K562 (cell line): Measurements from ENCODE around the gene SSTR5. TPM values are rescaled to one million over a fixed set of nuclear protein-coding genes. Genes with fewer than 3 reads are reported as not detected.
A peak's percentile ranks its signal among the peaks of the same experiment; 100 is the strongest.

Source experiments
- CBX3 ChIP-seq, 2 experiments: IDR thresholded peaks; 1 replicate in 1 of 2; 2 replicates in 1 of 2; pipeline ENCODE4 v1.6.1; 2012; ENCODE audit warnings: inconsistent platforms in 2 of 2, low read length in 2 of 2, borderline replicate concordance in 1 of 2, control low read depth in 1 of 2
- DPF2 ChIP-seq: fragments of 450-650 bp; IDR thresholded peaks from 2 replicates; pipeline ENCODE4 v1.6.1; 2016
- ELF4 ChIP-seq: fragments of 450-650 bp; formaldehyde crosslinking; IDR thresholded peaks from 2 replicates; pipeline ENCODE4 v1.4.0; 2022; ENCODE audit warnings: missing genetic modification characterization
- ETS2 ChIP-seq: IDR thresholded peaks from 2 replicates; pipeline ENCODE4 v1.6.1; 2016; ENCODE audit warnings: borderline replicate concordance, missing genetic modification characterization, mild to moderate bottlenecking, moderate library complexity, missing compliant biosample characterization; ENCODE audit not compliant: poor library complexity, severe bottlenecking
- MTA2 ChIP-seq: fragments of 450-650 bp; IDR thresholded peaks from 2 replicates; pipeline ENCODE4 v1.6.1; 2016; ENCODE audit warnings: low read depth
- MXI1 ChIP-seq: IDR thresholded peaks from 2 replicates; pipeline ENCODE4 v1.6.1; 2011; ENCODE audit warnings: low read depth, mild to moderate bottlenecking, improper control_type of control experiment, low read length
- MYNN ChIP-seq, 2 experiments: sonication (generic); formaldehyde crosslinking in 1 of 2; IDR thresholded peaks; 2 replicates each; pipeline versions ENCODE4 v1.5.0 to v1.6.1; 2016 to 2020; ENCODE audit warnings: antibody characterized with exemption in 1 of 2, missing genetic modification reagents in 1 of 2
- NFE2 ChIP-seq: IDR thresholded peaks from 2 replicates; pipeline ENCODE4 v1.6.1; 2014; ENCODE audit warnings: antibody characterized with exemption, low read depth
- ZBTB26 ChIP-seq: fragments of 450-650 bp; formaldehyde crosslinking; IDR thresholded peaks from 2 replicates; pipeline ENCODE4 v1.4.0; 2022; ENCODE audit warnings: missing genetic modification characterization
- ZNF696 ChIP-seq: fragments of 250-450 bp; sonication (Bioruptor Pico); conservative IDR thresholded peaks from 2 replicates; pipeline ENCODE4 v1.4.0; 2020; ENCODE audit warnings: mild to moderate bottlenecking, moderate library complexity
- ZNF780A ChIP-seq: fragments of 250-450 bp; sonication (Bioruptor Pico); IDR thresholded peaks from 2 replicates; pipeline ENCODE4 v1.5.0; 2021; ENCODE audit warnings: mild to moderate bottlenecking
- polyA plus RNA-seq, 8 experiments: library from polyadenylated mRNA; depleted of rRNA in 4 of 8; stranded (reverse) in 5 of 8; unstranded in 3 of 8; fragments of >200 nt; fragmentation: Nextera tagmentation in 2 of 8; fragmentation: Illumina TruSeq in 1 of 8; extraction: Ambion mirVana in 2 of 8; extraction: Trizol in 1 of 8; gene quantifications; 2 replicates each; pipeline versions ENCODE4 v1.2.1 to v1.2.3, GENCODE V29; 2011 to 2014; ENCODE audit warnings: inconsistent platforms in 1 of 8, missing spikeins in 1 of 8
- total RNA-seq, 7 experiments: library from RNA; depleted of rRNA in 6 of 7; stranded (reverse); fragments of >200 nt in 6 of 7; fragmentation: Illumina TruSeq in 2 of 7; extraction: Trizol in 2 of 7; gene quantifications; 2 replicates each; pipeline versions ENCODE4 v1.2.1 to v1.2.3, GENCODE V29; 2011 to 2021; ENCODE audit warnings: low replicate concordance in 1 of 7
- TF ChIP-seq, protein P1 (sequence below): fragments of 250-450 bp; sonication (Bioruptor Pico); IDR thresholded peaks from 2 replicates; pipeline ENCODE4 v1.8.0; 2022; ENCODE audit warnings: inconsistent platforms, mild to moderate bottlenecking, moderate library complexity, borderline replicate concordance
- TF ChIP-seq, protein P2 (sequence below): sonication (generic); formaldehyde crosslinking; IDR thresholded peaks from 2 replicates; pipeline ENCODE4 v1.8.1; 2023; ENCODE audit warnings: missing genetic modification reagents, mild to moderate bottlenecking, borderline replicate concordance
- TF ChIP-seq, protein P3 (sequence below): fragments of 450-650 bp; formaldehyde crosslinking; IDR thresholded peaks from 2 replicates; pipeline ENCODE4 v1.4.0; 2022; ENCODE audit warnings: missing genetic modification characterization
- TF ChIP-seq, protein P4 (sequence below), 2 experiments: IDR thresholded peaks; 2 replicates each; pipeline ENCODE4 v1.6.1; 2012; ENCODE audit warnings: improper control_type of control experiment in 2 of 2, low read depth in 2 of 2, low read length in 2 of 2, borderline replicate concordance in 1 of 2

SSTR5 gene
- total and polyA plus RNA-seq, 9 of the 15 experiments (the other 6 are each of a cell fraction or from before 2014, with no cell fraction given): not detected

DNA sequence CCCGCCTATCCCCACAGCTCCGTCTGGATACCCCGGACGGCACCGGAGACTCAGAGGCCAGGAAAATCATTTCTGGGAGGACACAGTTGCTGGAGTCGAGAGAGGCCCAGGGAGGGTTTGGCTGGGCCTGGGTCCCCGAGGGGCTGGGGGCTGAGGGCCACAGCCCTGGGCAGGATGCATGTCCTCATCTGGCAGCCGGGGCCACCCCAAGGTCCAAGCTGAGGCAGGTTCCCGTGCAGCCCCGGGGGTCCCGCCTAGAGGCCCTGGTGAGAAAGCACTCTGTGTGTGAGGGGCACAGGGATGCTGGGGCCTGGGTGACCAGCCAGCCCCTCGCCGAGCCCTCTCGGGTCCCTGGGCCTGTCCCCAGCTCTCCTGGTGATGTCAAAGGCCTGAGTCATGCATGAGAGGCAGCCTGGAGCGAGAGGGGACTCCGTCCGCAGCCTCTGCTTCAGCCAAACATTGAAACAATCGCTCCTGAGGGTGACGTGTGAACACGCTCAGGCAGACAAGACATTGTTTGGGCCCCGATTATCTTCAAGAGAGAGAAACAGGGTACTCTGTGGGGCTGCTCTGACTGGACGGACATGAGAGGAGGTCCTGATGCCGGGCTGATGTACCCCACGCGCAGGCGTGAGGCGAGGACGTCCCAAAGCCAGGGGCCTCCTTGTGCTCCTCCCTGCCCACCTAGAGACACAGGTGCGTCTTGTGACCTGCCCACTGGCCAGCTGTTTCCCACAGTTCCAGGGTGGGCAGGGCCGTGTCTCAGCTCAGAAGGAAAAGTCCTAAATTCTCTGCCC lies 49.3 kb downstream of the SSTR5 start (continued):
- TF ChIP-seq, protein P1, sequence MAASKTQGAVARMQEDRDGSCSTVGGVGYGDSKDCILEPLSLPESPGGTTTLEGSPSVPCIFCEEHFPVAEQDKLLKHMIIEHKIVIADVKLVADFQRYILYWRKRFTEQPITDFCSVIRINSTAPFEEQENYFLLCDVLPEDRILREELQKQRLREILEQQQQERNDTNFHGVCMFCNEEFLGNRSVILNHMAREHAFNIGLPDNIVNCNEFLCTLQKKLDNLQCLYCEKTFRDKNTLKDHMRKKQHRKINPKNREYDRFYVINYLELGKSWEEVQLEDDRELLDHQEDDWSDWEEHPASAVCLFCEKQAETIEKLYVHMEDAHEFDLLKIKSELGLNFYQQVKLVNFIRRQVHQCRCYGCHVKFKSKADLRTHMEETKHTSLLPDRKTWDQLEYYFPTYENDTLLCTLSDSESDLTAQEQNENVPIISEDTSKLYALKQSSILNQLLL (CRISPR knock-in tag): no peak
- TF ChIP-seq NFE2 (peak; percentile 33; the same call in 1 of the 2 replicates), ELF4 (CRISPR knock-in tag) (no peak), DPF2 (no peak), MTA2 (no peak), CBX3 (IDR thresholded peaks at IDR 0.05; ENCODE audit: borderline replicate concordance in 1 of 2, low read length in 2 of 2) (no peak), MYNN (IDR thresholded peaks at IDR 0.05) (no peak), MYNN (CRISPR knock-in tag; IDR thresholded peaks at IDR 0.05) (no peak), ZNF696 (CRISPR knock-in tag) (no peak), MXI1 (no peak), ZBTB26 (CRISPR knock-in tag) (no peak), ETS2 (tag) (no peak), ZNF780A (CRISPR knock-in tag) (no peak)
- TF ChIP-seq, protein P2, sequence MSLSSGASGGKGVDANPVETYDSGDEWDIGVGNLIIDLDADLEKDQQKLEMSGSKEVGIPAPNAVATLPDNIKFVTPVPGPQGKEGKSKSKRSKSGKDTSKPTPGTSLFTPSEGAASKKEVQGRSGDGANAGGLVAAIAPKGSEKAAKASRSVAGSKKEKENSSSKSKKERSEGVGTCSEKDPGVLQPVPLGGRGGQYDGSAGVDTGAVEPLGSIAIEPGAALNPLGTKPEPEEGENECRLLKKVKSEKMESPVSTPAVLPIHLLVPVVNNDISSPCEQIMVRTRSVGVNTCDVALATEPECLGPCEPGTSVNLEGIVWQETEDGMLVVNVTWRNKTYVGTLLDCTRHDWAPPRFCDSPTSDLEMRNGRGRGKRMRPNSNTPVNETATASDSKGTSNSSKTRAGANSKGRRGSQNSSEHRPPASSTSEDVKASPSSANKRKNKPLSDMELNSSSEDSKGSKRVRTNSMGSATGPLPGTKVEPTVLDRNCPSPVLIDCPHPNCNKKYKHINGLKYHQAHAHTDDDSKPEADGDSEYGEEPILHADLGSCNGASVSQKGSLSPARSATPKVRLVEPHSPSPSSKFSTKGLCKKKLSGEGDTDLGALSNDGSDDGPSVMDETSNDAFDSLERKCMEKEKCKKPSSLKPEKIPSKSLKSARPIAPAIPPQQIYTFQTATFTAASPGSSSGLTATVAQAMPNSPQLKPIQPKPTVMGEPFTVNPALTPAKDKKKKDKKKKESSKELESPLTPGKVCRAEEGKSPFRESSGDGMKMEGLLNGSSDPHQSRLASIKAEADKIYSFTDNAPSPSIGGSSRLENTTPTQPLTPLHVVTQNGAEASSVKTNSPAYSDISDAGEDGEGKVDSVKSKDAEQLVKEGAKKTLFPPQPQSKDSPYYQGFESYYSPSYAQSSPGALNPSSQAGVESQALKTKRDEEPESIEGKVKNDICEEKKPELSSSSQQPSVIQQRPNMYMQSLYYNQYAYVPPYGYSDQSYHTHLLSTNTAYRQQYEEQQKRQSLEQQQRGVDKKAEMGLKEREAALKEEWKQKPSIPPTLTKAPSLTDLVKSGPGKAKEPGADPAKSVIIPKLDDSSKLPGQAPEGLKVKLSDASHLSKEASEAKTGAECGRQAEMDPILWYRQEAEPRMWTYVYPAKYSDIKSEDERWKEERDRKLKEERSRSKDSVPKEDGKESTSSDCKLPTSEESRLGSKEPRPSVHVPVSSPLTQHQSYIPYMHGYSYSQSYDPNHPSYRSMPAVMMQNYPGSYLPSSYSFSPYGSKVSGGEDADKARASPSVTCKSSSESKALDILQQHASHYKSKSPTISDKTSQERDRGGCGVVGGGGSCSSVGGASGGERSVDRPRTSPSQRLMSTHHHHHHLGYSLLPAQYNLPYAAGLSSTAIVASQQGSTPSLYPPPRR: no peak
- TF ChIP-seq, protein P3, sequence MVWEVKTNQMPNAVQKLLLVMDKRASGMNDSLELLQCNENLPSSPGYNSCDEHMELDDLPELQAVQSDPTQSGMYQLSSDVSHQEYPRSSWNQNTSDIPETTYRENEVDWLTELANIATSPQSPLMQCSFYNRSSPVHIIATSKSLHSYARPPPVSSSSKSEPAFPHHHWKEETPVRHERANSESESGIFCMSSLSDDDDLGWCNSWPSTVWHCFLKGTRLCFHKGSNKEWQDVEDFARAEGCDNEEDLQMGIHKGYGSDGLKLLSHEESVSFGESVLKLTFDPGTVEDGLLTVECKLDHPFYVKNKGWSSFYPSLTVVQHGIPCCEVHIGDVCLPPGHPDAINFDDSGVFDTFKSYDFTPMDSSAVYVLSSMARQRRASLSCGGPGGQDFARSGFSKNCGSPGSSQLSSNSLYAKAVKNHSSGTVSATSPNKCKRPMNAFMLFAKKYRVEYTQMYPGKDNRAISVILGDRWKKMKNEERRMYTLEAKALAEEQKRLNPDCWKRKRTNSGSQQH: no peak
- TF ChIP-seq, protein P4, sequence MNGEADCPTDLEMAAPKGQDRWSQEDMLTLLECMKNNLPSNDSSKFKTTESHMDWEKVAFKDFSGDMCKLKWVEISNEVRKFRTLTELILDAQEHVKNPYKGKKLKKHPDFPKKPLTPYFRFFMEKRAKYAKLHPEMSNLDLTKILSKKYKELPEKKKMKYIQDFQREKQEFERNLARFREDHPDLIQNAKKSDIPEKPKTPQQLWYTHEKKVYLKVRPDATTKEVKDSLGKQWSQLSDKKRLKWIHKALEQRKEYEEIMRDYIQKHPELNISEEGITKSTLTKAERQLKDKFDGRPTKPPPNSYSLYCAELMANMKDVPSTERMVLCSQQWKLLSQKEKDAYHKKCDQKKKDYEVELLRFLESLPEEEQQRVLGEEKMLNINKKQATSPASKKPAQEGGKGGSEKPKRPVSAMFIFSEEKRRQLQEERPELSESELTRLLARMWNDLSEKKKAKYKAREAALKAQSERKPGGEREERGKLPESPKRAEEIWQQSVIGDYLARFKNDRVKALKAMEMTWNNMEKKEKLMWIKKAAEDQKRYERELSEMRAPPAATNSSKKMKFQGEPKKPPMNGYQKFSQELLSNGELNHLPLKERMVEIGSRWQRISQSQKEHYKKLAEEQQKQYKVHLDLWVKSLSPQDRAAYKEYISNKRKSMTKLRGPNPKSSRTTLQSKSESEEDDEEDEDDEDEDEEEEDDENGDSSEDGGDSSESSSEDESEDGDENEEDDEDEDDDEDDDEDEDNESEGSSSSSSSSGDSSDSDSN (IDR thresholded peaks at IDR 0.05; ENCODE audit: borderline replicate concordance in 1 of 2, low read depth in 2 of 2, low read length in 2 of 2): peak in 1 of 2 experiments; percentile 31; a peak in 1 of 4 replicates
